NCI-H446 (cell line): ENCODE data around the gene TACC2.

Source experiments
- DNase-seq, 2 experiments: peaks; one replicate each; lab custom pipeline; 2025; lab: John Stamatoyannopoulos, UW

The TACC2 gene

DNA sequence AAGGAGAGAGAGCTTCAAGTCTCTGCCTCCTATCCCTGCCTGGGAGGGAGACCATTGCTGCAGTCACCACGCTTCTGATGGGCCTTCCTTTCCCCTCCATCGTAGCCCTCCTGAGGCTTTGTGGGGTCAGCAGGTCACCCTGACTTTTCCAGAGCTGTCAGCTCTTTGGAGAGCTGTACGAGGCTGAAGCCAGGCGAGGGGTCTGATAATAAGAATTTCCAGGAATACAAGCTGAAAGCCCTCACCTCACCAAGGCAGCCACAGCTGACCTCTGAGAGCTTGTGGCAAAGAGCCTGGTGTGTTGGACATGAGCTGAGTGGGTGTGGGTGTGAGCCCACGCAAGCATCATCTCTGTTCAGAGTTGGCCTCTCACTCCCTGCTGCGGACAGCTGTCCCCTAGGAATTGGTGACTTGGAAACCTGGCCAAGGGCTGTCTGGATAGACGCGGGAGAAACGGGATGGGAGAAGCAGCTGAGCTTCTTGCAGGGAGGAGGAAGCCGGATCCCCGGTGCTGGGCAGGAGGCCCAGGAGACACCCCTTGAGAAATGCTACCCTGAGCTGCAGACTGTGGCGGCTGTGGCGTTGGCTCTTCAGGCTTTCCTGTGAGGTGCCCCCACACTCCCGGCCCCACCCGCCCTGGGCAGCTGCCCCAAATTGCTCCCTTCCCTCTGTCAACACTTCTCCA lies 160.1 kb downstream of the TACC2 start:
- DNase-seq: peak in 1 of 2 experiments; percentile 42

GRCh38 chr10:122149561-122150505 lies 160.9 kb downstream of the TACC2 start:
- DNase-seq: peak in 1 of 2 experiments; percentile 39

DNA sequence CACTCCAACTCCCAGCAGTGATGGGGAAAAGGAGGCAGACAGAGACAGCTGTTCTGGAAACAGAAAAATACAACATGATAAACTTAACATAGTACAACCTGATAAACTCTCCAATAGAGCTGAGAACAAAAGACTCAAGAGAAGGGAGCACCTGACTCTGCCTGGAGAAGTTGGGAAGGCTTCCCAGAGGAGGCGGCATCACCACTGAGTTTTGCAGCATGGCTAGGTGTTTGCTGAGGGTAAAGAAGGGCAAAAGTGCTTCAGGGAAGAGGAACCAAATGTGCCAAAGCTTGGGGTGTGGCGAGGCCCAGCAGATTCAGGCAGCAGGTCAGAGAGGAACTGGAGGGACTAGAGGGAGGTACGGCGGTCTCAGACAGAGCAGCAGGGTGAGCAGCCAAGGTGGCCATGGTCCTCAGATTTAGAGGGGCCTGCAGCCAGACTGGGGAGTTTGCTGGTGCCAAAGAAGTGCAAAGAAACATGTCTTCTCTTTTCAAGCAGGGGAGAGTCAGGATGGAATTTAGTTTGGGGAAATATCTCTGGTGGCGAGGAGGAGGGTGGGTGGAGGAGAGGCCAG lies 162.2 kb downstream of the TACC2 start:
- no peak for DNase-seq

GRCh38 chr10:122152544-122152943 lies 163.6 kb downstream of the TACC2 start:
- DNase-seq: peak; percentile 85 to 94

DNA sequence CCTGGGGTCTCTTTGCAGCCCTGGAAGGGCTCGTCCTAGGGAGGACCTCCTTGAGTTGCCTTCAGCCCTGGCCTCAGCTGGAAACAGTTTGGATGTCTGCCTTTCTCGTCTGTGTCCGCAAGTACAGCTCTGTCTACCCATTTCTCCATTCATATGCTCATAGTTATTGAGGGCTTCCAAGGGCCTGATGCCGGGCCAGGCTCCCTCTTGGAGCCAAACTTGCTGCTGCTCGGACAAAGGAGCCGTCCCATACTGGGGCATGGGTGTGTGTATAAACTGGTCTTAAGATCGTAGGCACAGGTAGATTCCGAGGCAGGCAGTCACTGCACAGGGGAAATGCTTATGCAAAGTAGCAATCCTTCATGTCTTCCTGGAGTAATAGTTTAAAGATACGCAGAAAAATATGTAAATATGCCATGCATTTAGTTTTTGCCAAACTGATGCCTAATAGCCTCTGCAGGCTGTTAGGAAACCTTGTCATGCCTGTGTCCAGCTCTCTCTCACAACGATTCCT lies 165.1 kb downstream of the TACC2 start:
- no peak for DNase-seq

GRCh38 chr10:122154545-122155366 lies 165.8 kb downstream of the TACC2 start:
- no peak for DNase-seq

DNA sequence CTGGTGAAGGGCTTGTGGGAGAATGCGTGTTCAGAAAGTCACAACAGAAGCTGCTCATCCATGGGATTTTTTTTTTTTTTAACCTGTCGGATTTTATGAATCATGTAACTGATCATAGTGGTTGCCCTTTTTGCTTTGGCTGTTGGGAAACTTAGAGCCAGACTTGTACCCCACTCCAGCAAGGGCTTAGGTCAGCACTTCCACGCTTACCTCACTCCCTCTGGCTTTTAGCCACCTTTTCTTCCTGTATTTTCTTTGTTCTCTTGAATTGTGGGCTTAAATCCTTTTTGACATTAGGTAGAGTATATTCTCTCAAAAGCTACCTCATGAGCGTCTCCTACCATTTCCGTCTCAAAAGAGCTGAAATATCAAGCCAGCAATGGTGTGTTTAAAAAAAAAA lies 168.5 kb downstream of the TACC2 start:
- no peak for DNase-seq

- DNase-seq: no peak
These were observed 169.4 kb downstream of the TACC2 start for GRCh38 chr10:122158362-122158761.

GRCh38 chr10:122159141-122159970 lies 170.4 kb downstream of the TACC2 start:
- DNase-seq: no peak

DNA sequence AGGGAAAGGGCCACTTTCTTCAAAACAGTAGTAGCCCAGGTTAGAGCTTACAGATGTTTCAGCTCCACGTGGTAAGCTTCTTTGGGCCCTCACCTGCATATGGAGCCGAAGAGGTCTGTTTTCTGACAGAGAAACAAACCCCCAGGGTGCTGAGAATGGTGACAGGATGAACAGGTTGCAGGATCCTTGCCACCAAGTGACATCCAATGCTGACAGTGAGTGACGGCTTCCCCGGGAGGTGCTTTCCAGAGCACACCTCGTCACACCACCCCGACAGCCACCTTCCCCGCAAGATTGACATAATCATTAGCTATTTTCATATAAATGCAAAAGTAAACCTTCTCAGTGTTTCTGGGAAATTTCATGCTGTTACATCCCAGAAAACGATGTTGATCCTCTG lies 172.8 kb downstream of the TACC2 start:
- DNase-seq: no peak

DNA sequence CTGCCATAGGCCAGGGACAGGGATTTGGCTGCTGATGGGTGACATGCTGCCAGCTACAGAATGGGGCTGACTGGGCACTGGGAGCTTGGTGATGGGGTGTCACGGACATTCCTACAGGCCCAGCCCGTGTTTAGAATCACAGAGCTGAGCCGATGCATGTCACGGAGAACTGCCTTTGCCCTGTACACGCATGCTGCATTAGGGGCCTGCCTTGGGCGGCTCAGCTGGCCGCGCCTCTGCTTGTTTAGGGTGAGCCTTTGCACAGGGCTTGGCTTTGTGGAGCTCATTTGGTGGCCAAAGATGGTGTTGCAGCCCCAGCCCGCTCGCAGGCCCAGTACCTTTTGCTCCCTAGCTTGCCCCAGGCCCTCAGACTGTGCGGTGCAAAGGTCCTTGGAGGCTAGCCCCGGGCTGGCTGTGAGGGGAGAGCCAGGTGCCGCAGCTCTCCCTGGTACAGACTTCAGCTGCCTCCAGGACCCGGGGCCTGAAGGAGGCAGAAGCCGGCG lies 173.8 kb downstream of the TACC2 start:
- DNase-seq: no peak

GRCh38 chr10:122163174-122164022 lies 174.4 kb downstream of the TACC2 start:
- peak in 1 of 2 experiments; percentile 11 for DNase-seq

- peak in 1 of 2 experiments; percentile 35 for DNase-seq
These were observed 175.1 kb downstream of the TACC2 start for GRCh38 chr10:122164023-122164601.

DNA sequence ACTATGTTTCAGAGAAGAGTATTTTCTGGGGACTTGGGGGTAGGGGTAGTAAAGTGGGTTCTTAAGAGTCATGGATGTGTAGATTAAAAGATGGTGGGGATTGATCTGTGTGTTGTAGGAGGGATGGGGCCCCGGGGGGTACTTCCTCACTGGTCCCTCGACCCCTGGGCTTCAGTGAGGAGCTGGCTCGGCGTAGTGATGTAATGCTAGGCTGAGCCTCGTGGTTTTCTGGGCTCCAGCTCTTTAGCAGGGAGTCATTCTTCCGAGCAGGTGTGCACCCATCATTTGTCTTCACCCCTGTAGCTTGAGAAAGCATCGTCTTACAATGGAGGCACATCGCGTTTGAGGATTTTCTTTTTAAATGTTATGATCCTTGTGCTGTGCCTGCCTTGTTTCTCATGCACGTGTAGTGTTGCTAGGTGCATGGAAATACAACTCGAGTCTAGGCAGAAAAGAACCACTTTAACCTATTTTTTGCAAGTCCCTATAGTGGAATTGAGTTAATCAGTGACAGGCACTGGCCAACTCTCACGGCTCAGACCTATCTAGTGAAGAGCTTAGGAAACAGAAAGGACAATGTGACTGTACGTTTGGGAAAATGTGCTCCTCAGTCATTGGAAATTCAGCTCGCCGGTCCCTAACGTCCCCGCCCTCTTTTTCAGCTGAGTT lies 176.0 kb downstream of the TACC2 start:
- DNase-seq: no peak

- peak in 1 of 2 experiments; percentile 14 for DNase-seq
These were observed 176.7 kb downstream of the TACC2 start for GRCh38 chr10:122165484-122166276.

DNA sequence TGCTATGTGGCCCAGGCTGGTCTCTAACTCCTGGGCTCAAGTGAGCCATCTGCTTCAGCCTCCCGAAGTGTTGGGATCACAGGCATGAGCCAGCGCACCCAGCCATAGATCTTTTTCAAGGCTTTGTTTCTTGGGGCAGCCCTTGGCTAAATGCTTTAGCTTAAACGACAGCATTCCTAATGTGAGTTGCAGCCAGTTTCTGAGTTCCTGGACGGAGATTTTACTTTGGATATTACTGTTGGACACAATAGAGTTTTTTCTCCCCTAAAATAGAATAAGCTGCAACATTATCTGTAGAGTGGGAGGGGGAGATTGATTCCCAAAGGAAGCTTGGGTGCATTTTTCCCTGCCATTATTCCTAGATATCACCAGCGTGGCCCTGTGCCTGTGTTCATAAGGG lies 179.1 kb downstream of the TACC2 start:
- DNase-seq: no peak

DNA sequence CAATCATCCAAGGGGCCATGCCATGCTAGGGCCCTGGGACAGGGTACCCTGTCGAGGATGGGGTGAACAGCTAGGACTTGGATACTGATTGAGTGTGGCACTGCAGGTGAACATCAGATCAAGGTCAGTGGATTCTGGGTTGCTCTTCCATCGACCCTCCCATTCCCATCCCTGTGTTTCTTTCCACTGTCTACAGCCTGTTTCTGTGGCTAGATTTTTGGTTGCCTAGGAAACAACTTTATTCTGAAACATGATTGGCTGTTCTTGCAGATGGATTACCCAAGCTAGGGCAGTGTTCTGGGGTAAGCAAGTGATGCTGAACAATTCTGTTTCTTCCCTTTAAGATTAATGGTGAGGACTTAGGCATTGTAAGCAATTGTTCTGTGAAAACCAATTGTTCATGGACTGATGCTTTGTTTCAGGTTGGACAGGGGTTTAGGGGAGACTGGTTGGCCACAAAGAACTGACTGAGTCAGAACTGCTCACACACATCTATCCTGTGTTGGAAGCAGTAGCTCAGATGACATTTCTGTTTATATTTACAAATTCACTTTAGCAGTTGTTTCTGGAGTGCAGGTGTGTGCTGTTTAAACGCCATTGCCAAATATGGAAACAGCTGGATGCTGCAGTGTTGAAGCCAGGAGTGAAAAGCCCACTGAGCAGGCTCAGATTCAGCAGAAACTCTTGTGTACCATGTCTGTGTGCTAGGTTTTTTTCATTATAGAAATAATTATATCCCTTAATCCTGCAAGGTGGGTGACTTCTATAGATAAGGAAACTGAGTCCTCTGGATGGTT lies 179.8 kb downstream of the TACC2 start:
- DNase-seq: no peak
